A204.1 (cell line): ENCODE results near the gene SHLD1.

Experiments used
- FAIRE-seq: peaks from 2 replicates; lab custom pipeline; 2012; peaks lifted over from hg19 to GRCh38; lab: Jason Lieb, UNC

The SHLD1 gene

GRCh38 chr20:5893052-5893451 lies 142.9 kb downstream of the SHLD1 start:
- FAIRE-seq, result no peak

DNA sequence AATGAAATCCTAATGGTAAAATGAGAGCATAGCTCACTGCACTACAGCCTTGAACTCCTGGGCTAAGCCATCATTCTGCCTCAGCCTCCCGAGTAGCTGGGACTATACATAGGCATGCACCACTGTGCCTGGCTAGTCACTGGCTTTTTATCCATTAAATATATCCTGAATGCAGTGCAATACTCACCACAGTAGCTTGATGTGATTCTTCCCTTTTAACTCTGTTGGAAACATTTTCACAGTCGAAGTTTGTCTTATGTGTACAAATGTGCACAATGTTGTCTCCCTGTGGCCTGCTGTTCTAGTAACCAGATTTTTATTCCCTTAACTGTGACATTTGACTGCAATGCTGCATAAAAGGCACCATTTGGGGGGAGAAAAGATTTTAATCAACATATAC lies 143.4 kb downstream of the SHLD1 start:
- FAIRE-seq, result no peak

DNA sequence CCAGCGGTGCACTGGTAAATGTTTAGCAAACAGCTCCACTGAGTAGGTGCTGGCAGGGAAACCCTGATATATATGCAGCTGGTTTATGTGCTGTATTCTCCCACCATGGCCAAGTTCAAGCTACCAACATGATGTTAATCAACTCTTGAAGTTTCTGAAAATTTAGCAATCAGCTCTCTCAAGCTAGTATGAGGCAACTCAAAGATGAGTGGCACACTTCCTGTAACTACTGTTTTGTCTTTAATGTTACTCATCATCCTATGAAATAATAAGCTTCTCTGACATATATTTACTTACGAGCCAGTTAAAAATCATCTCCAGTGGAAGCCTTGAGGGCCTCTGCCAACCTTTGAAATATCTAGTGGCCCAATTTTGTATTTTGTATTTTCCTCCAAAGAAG lies 145.4 kb downstream of the SHLD1 start:
- FAIRE-seq, result no peak

DNA sequence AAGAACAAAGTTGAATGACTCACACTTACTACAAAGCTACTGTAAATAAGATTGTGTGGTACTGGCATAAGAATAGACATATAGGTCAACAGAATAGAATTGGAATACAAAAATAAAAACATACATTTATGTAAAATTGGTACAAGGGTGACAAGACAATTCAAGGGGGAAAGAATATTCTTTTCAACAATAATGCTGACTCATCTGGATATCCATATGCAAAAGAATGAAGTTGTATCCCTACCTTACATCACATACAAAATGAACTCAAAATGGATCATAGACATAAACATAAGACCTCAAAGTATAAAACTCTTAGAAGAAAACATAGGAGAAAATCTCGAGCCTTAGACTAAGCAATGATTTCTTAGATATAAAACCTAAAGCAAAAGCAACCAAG lies 149.2 kb downstream of the SHLD1 start:
- no peak for FAIRE-seq

GRCh38 chr20:5900908-5901307 lies 150.7 kb downstream of the SHLD1 start:
- no peak for FAIRE-seq

DNA sequence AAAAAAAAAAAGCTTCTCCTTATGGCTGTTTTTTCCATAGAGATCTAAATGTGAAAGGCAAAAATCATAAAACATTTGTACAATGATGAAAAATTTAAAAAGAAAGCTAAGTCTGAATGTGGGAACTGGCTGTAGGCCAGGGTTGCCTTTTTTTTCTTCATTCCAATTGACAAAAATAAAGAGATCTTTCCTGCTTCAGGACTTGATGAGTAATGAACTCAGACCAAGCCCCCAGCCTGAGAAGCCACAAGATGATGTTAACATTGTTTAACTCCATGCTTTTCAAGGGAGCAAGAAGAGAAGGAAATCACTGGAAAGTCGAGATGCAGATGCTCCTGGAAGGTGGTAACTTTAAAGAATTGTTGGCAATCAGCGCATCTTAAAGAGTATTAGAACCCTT lies 158.8 kb downstream of the SHLD1 start:
- FAIRE-seq, result no peak

DNA sequence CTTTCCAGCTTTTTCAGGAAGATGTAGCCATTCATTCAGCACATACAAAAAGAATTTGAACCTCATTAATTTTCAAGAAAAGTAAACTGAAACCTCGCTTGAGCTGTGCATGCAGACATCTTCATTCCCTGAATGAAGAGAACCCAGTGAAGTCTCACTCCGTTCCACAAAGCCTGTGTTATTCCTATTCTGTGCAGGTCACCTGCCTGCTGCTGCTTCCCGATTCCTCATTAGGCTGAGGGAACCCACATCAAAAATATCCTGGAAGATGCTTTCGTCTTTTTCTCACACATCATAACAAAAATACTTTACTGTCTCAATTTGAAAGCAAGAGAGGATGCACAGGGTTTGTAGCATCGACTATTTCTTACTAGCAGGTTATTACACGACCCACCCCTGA lies 160.0 kb downstream of the SHLD1 start:
- no peak for FAIRE-seq

DNA sequence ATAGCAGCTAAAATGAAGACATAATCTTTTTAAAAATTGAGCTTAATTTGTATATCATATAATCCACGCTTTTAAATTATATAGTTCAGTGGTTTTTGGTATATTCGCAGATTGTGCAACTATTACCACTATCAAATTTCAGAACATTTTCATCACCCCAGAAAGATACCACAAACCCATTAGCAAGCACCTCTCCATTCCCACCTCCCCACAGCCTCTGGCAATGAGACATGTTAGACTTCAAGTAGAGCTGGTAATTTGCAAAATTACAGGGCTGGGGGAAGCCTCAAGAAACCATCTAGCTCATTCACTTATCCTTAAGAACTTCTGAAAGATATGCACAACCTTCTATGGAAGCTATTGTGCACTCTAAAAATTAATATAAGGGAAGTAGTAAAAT lies 163.0 kb downstream of the SHLD1 start:
- no peak for FAIRE-seq
